Measurements from ENCODE around the gene ANO6.
"Not testable (repeated sequence)": the region's sequence is repeated elsewhere in the genome, so short reads cannot be mapped to it uniquely, and the experiment has no call there.

ANO6 gene

DNA sequence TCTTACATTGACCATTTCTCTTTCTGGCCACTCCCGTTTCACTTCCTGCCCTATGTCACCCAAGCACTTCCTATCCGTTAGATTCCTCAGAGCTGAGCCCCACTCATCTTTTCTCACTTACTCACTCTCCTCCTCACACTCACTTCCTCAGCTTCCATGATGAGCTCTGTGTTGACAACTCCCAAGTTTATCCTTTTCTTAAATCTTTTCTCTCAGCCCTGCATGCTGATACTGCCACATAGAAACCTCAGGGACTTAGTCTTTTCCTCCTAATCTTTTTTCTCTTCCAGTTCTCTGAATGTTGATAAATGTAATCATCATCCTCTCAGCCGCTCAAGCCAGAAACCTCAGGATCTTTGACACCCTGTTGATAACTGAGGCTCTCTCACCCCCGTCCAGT lies 99.6 kb downstream of the ANO6 start:
- no peak for DNase-seq

DNA sequence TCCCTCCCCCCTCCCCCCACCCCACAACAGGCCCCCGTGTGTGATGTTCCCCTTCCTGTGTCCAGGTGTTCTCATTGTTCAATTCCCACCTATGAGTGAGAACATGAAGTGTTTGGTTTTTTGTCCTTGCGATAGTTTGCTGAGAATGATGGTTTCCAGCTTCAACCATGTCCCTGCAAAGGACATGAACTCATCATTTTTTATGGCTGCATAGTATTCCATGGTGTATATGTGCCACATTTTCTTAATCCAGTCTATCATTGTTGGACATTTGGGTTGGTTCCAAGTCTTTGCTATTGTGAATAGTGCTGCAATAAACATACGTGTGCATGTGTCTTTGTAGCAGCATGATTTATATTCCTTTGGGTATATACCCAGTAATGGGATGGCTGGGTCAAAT lies 101.4 kb downstream of the ANO6 start:
- not testable (repeated sequence) for DNase-seq

DNA sequence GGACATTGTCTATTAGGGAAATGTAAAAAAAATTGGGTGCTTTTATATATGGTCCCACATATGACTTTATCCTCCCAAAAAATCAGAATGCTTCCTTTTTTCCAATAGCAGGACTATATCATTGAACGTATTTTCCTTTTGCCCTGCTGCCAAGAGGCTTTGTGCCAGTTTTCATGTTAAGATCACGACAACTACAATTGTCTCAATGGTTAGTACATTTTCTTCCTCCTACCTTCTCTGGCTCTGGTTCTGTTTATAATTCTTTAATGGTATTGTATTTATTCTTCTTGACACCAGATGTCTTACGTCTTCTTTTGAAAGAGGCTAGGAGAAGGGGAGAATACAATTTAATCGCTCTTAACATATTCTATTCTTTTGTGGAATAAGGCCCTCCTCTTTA lies 106.9 kb downstream of the ANO6 start:
- no peak for DNase-seq

DNA sequence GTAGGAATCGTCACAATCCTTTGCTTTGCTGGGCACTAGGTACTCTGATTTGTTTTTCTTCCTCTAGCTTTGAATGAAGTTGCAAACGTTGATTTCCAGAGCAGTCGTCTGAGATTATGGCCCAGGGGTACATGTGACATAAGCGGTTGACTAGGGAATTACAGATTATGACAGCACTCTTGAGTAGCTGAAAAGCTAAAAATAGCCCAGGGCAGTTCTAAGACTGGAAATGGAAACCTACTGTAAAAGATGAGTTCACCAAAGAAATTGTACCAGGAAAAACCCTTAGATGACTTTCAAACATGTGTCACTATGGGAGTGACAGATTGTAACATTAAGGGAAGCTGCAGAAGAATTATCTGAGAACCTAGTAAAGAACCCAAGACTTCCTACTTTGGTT lies 108.5 kb downstream of the ANO6 start:
- DNase-seq, result no peak

DNA sequence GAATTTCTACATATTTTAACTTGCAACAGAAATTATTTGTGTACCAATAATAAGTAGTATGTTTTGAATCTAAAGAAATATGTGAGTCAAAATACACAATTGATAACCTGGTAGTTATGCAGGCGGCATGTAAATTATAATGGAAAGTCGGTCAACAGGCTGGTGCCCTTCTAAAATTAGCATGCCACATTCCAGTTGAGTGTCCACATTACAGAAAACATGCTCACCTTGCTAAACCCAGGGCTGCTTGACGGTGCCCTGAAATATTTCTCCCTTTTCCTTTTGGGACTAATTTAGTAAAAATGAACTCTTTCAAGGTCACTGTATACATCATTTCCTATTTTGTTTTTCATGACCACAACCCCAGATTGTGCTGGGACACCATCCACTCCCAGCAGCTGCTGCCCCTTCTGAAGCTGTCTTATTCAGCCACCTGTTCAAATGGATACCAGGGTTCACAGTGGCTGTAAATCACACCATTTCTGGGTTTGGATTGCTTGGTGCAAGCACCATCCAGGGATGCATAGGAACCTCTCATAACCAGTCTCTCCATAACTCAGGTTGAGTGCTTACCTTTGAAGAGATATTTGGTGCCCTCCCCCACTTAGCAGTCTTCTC lies 110.6 kb downstream of the ANO6 start:
- DNase-seq, result no peak

DNA sequence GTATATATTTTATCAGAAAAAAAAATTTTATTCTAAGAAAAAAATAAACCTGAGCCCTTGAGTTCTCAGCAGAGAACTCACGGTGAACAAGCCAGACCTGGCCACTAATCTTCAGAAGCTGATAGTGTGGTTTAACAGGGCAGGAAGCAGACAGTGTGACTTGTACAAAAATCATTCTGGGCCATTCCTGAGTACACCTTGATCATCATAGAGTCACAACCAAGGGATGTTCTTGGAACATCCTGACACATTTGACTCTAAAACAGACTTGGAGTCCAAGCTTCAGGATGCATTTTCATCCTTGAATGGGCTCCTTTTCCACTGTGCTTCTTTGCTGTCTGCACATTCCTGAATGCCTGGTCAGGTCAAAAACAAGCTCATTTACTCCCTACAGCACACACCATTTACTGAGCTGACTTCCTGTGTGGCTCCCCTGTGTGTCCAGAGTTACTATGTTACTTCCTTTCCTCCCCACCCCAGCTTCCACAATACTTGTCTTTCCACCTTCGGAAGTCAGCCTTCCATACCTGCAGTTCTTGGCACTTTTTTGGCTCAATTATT lies 112.0 kb downstream of the ANO6 start:
- DNase-seq, result no peak

DNA sequence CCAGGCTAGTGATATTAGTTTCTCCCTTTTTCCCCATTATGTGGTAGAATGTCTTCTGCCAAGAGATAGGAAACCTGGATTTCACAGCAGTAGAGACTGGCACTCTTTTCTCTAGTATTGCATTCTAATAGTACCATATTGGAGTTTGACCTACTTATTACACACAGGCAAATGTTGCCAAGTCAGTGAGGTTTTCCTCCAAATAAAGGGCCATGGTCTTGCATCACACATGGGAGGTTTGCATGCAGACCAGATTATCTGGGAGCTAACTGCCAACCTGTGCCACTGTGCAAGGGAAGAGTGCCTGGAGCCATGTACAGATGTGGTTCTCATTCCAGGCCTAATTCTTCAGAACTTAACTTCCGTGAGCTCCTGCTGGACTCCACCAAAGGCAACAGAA lies 113.3 kb downstream of the ANO6 start:
- DNase-seq, result no peak

DNA sequence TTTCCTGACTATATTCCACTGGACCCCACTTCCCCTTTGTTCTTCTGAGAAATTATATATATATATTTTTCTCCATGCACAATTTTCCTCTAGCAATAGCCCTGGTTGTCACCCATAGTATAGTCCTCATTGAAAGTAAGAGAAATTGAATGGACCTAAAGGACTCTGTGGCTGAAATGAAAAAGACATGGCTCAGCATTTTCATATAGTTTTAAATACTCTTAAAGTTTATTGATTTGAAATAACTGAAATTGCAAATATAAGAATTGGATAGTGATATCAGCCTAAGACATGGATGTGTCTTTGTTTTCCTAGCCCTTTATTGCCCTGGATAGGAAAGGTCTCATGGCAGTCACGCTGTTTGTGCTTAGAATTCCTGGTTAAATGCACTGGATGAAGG lies 113.8 kb downstream of the ANO6 start:
- no peak for DNase-seq

DNA sequence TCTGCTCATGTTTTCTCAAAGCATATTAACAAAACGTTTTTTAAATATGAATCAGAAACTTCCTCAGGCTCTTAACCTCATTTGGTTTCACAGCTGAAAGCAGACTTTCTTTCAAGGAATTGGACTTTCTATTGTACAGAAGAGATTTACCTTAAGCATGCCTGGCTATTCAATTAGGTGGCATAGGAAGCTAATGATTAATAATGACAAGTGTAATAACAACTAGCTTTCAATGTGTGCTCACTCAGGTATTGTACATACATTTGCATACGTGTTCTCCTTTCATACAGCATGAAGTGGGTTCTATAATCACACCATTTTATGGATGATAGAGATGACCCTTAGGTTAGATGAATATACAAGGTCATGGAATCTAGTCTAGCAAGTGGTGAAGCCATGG lies 115.7 kb downstream of the ANO6 start:
- DNase-seq, result no peak

DNA sequence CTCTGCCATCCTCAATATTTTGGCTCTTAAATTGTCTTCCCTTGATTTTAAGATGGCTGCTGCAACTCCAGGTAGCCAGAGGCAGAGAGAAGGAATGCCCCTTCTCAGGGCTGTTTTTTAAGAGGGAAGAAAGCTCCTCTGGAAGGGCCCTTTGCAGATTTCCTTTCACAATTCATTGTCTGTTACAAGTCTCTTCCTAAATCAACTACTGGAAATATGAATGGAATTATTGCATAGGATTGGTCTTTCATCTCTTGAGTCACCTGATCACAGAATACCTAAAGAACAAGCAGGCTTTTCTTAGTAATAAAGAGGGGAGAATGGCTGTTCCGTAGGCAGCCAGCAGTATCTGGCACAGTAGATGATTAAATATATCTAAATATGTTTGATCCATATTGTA lies 118.5 kb downstream of the ANO6 start:
- no peak for DNase-seq

DNA sequence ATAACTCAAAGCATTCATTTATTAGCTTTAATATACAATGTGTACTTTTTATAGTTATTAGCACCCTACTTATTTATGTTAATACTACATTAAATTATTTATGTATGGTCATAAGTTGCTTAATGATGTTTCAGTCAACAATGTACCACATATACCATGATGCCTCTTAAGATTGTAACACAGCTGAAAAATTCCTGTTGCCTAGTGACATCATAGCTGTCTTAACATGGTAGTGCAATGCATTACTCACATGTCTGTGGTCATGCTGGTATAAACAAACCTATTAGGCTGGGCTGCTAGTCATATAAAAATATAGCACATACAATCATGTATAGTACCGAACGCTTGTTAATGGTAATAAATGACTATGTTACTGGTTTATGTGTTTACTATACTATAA lies 120.4 kb downstream of the ANO6 start:
- DNase-seq, result no peak

DNA sequence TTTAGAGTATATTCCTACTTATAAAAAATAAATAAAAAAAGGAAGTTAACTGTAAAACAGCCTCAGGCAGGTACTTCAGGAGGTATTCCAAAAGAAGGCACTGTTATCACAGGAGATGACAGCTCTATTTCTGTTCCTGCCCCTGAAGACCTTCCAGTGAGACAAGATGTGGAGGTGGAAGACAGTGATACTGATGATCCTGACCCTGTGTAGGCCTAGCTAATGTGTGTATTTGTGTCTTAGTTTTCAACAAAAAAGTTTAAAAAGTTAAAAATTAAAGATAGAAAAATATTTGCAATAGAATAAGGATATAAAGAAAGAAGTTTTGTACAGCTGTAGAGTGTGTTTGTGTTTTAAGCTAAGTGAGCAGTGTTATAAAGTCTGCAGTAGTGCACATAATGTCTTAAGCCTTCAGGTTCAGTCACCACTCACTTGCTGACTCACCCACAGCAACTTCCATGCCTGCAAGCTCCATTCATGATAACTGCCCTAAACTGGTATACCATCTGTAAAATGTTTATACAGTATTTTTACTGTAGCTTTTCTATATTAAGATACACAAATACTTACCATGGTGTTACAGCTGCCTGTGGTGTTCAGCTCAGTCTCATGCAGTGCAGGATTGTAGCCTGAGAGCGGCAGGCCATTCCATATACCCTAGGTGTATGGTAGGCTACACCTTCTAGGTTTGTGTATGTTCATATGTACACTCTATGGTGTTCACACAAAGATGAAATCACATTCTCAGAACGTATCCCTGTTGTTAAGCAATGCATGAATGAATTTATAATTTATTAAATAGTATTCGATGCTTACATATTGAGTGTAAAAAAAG lies 121.1 kb downstream of the ANO6 start:
- no peak for DNase-seq

DNA sequence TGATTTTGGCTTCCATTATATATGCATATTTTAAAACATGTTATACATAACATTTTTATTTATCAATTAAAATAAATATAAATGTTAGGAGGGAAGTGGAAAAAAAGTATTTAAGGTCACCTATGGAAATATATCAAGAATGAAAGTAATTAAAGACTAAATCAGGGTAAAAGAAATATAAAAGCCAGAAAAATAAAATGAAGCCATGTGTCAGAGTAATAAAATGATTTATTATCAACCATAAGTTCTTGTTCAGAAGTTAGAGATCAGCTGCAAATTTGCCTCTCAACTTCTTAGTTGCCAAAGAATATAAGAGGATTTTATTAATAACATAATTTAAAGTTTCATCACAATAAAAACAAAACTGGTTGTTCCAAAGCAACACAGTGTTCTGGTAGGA lies 121.9 kb downstream of the ANO6 start:
- no peak for DNase-seq

DNA sequence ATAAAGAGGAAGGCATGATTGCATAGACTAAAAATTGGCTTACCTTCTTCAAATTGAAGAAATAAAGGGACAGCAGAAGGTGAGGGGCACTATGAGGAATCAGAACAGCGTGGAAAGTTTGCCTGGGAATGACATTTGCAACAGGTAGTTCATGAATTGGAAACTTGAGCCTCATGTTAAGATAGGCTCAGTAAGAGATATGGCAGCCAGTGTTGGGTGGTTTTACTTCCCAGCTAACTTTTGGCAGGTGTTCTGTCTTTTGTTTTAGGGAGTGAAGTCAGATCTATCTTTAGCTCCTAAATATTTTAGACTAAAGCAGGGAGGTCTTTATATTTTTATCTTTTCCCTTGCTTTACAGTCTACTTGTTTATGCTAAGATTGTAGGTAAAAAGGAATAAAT lies 122.4 kb downstream of the ANO6 start:
- no peak for DNase-seq

DNA sequence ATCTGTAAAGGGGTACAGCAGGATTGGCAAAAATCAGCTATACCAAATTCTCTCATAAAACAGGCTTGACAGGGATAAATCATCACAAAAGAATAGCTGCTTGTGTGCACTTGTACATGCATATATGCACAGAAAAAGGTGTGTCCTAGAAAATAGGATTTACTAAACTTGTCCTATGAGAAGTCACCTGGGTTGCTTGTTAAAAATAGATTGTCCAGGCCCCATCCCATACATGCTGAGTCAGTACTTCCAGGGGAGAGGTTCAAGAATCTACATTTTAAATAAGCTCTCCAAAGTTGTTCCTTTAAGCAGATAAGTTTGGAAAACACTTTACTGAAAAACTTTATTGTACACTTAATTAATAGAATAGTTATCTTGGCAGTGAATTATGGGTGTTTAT lies 123.1 kb downstream of the ANO6 start:
- no peak for DNase-seq

DNA sequence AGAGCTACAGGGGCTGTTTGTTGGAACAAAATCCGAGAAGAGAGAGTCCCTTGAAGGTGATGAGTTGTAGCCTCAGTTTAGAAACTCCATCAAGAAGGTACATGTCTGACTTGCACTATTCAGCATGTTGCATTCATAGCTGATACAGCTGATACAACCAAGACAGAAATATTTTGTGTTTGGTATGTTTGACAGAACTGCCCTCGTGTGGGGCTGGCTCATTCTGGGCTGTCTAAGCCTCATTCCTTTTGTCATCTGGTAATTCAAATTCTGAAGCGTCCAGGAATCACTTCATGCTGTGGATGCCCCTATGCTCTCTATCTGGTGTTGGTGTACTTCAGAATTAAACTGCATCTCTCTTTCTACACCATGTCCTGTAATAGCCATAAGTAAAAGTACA lies 126.3 kb downstream of the ANO6 start:
- DNase-seq, result no peak

DNA sequence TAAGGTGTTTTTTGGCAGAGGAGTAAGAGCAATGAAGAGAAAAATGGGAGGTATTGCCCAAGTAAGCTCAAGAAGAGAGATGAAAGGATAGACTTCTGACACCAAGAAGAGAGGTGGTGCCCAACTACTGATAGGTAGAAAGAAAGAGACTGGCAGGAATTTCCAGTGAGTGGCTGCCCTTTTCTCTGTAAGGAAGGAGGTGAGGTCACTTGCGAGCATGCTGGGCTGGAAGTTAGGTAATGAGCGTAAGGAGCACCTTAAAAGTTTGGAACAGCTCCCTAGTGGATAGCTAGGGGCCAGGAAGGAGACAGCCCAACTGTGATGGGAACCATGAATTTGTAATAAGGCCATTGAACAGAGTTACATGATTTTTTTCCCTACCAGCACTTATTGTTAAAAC lies 127.0 kb downstream of the ANO6 start:
- DNase-seq, result no peak

DNA sequence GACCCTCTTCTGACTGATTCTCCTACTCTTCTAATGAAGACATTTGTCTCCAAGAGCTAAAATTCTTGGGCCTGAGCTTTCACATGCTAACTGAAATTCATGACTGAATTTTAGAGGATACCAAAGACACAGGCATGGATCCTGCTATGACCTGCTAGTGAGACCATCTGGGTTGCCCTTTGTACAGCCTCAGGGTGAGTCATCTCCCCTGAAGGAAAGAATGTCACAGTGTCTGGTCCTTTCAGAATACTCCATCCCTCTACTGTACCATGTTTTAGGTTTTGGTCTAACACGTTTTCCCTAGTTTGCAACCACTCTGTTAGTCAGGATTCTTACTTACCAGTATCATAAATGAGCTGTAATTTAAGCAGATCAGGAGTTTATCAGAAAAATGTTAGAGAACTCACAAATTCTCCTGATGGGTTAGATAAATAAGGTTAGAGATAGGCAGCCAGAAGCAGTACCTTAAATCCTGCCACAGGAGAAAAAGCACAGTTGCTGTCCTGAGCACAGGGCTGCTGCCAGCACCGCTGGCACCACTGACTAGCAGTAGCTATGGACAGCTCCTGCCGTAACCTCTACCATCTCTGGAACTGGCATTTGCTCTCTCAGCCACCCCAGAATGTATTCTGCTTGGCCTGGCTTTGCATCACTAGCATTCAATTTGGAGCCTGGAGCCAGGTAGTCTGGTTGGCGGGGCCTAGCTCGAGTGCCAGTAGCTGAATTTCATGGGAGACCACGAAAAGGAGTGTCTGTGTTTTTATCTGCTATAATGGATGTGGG lies 127.6 kb downstream of the ANO6 start:
- DNase-seq, result no peak

DNA sequence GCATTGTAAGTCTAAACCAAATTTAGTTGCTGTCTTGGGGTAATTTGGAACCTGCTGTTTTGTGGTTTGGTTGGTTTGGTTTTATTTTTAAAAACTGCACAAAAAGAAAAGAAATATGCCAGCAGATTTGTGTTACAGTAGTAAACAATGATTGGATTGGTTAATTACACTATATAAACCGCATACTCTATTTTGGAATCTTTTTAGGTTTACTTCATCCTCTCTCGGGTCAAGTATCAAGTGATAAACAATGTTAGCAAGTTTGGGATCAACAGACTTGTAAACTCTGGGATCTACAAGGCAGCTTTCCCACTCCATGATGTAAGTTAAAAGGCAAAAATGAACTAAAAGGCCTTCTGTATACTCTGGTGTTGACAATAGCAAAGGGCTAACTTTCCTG lies 132.4 kb downstream of the ANO6 start:
- DNase-seq, result no peak

DNA sequence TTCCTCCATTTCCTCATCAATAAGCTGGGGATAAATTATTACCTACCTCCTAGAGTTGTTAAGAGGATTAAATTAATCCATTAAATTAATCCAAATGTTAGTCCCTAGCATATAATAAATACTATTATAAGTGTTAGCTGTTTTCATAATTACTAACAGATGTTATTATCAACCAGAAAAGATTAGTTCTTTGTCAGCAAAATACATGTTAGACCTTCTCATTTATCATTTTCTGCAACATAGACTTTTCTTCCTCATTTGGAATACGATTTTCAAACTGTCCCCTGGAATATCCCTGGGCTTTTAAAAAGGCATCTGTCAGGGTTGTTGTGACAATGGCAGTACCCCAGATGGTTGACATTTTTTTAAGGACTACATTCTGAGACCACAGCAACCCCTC lies 133.1 kb downstream of the ANO6 start:
- DNase-seq, result no peak

DNA sequence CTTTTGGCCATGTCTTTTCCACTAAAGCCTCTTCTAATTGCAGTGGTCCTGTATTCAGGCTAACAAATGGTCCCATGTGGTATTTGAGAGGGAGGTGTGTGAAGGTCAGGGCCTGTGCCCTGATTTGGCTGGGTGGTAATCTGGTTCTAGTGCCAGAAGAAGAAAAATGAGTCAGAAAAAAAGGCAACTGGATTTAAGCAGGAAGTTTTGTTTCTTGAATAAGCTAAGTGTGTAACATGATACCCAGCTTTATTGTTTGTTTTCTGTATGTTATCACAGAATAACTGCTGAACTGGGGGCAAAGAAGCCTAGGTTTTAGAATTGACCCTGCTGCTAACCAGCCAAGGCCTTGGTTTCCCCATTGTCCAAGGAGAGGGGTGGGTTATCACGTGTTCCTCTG lies 134.0 kb downstream of the ANO6 start:
- DNase-seq, result no peak

DNA sequence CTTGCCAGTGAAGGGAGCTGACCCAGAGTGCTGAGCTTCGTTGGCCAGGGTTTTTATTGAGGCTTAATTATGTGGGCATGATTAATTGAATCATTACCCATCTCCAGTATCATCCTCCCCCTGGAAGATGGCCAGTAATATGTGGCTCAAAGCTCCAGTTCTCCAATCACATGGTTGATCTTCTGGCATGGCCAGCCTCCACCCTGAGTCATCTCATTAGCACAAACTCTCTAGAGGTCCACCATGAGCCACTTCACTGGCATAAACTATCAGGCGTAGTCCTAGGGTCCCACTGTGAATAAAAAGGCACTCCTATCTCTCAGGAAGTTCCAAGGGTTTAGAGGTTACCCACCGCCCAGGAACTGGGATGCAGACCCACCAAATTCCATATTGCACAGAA lies 135.0 kb downstream of the ANO6 start:
- DNase-seq, result no peak

DNA sequence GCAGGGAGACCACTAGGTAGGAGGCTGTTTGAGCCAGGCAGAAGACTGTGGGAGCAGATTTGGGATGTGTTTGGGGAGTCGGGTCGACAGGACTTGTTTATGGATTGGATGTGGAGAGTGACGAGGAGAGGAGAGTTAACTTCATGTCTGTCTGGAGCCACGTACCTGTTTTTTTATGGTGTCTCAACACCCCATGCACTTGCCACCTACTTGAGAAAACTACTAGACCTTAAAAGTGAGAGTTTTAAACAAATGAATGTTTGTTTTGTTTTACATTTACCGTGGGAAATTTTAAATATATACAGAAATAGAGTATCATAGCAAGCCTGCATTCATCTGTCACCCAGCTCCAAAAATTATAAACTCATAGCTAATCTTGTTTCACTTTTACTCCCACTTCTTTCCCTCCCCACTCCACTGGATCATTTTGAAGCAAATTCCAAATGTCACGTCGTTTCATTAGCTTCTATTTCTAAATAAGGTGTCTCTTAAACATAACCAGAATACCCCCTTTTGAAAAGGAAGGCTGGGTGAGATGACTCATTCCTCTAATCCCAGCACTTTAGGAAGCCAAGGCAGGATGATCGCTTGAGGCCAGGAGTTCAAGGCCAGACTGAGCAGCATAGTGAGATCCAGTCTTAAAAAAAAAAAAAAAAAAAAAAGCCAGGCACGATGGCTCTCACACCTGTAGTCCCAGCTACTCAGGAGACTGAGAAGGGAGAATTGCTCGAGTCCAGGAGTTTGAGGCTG lies 136.2 kb downstream of the ANO6 start:
- DNase-seq, result no peak

Data from NCI-H748 treated with DMSO at 0.1 percent for 48 hours (cell line).